ENCODE data around the gene GREM2.

DNA sequence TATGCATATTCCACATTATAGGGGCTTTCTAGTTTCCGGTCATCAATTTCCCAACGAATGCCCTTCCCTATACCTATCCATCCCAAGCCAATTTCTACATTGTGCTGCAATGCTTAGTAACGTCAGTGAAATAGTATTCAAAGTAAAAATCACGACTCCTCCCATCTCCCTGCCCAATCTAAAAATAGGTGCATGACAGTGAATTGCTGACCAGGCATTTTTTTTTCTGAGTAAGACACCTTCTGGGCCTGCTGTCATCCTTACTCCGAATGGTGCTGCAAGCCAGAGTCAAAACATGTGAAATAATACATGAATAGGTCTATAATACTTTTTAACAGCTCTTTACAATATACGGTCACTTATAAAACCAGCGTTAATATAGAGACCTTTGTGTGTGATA, 120.2 kb downstream of the GREM2 start:
- TF ChIP-seq, protein P1, sequence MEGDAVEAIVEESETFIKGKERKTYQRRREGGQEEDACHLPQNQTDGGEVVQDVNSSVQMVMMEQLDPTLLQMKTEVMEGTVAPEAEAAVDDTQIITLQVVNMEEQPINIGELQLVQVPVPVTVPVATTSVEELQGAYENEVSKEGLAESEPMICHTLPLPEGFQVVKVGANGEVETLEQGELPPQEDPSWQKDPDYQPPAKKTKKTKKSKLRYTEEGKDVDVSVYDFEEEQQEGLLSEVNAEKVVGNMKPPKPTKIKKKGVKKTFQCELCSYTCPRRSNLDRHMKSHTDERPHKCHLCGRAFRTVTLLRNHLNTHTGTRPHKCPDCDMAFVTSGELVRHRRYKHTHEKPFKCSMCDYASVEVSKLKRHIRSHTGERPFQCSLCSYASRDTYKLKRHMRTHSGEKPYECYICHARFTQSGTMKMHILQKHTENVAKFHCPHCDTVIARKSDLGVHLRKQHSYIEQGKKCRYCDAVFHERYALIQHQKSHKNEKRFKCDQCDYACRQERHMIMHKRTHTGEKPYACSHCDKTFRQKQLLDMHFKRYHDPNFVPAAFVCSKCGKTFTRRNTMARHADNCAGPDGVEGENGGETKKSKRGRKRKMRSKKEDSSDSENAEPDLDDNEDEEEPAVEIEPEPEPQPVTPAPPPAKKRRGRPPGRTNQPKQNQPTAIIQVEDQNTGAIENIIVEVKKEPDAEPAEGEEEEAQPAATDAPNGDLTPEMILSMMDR (IDR thresholded peaks at IDR 0.05): no peak
- TF ChIP-seq POLR2A (IDR thresholded peaks at IDR 0.05): no peak
